Testis (tissue), 2 donors: ENCODE results near the gene KMO.

Experiments
- CTCF ChIP-seq, 3 experiments: fragments of 450-650 bp in 2 of 3; fragments of 200-600 bp in 1 of 3; sonication (generic) in 1 of 3; IDR thresholded peaks; one replicate each; pipeline ENCODE4 v1.5.1; 2016 to 2019; ENCODE audit warnings: antibody characterized with exemption in 3 of 3, mild to moderate bottlenecking in 2 of 3, moderate library complexity in 1 of 3
- POLR2A ChIP-seq: fragments of 450-650 bp; IDR thresholded peaks from one replicate; pipeline ENCODE4 v1.6.1; 2017; ENCODE audit warnings: antibody characterized with exemption, mild to moderate bottlenecking, moderate library complexity

- TF ChIP-seq CTCF (IDR thresholded peaks at IDR 0.05) (no peak), POLR2A (no peak)
These were observed 10.5 kb upstream of the KMO start for GRCh38 chr1:241521718-241522117.
